ENCODE measurements around the gene MAST2. TPM values are rescaled to one million over a fixed set of nuclear protein-coding genes. Genes with fewer than 3 reads are reported as not detected.

Gene MAST2
- total RNA-seq, 1 donor from 2014 or later = 34.2 TPM

DNA sequence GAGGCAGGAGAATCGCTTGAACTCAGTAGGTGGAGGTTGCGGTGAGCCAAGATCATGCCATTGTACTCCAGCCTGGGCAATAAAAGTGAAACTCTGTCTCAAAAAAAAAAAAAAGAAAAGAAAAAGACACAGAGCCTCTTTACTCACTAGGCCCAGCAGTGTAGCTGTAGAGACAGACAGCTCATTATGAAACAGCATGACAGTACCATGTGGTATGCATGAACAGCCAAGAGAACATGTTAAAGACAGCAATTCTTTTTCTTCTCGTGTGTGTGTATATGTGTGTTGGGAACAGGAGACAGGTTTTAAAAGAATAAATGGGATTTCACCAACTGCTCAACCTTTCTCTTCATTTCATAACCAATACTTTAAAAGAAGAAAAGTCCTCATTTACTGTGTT lies 210.2 kb downstream of the MAST2 start:
- DNase-seq (ENCODE audit: extremely low read depth, low read depth, low spot score) = no peak

DNA sequence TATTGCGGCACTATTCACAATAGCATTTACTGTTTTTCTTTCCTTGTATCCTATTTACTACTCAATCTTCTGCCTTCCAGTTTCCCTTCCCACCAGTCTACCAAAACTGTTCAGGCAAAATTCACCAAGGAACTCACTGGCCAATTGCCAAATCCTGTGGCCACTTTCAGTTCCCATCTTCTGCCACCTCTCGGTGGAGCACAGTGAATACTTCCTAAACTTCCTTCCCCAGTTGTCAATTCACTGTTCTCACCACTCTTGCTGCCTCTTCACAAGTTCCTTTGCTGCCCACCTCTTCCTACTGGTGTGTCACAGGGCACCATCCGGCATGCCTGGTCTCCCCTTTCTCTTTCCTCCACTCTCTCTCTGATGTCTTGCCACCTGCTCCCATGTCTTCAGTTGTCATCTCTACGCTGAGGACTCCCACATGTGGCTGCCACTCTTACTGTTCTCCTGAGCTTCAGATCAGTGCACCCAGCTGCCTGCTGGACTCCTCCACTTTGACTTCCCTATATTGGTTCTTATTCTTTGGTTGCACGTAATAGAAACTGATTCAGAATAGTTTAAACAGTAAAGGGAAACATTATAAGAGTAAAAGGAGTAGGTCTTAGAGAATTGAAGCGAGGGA lies 214.6 kb downstream of the MAST2 start:
- DNase-seq (ENCODE audit: extremely low read depth, low read depth, low spot score) = no peak

DNA sequence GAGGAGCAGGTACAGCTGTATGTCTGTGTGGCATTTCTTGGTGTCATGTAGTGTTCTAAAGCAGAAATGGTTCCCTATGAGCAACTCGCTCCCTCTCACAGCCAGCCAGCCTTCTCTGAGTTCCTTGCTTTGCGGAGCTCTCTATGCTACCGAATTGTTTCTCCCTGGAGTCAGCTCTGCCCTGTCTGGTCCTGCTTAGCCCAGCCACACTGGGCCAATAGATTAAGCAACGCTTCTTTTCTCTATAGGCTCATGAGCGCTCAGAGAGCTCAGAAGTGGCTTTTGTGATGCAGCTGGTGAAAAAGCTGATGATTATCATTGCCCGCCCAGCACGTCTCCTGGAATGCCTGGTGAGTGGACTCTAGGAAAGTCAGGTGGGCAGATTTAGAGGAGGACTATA lies 215.9 kb downstream of the MAST2 start:
- no peak for DNase-seq (ENCODE audit: extremely low read depth, low read depth, low spot score)

- no peak for DNase-seq (ENCODE audit: extremely low read depth, low read depth, low spot score)
These were observed 216.6 kb downstream of the MAST2 start for GRCh38 chr1:46020010-46020409.

DNA sequence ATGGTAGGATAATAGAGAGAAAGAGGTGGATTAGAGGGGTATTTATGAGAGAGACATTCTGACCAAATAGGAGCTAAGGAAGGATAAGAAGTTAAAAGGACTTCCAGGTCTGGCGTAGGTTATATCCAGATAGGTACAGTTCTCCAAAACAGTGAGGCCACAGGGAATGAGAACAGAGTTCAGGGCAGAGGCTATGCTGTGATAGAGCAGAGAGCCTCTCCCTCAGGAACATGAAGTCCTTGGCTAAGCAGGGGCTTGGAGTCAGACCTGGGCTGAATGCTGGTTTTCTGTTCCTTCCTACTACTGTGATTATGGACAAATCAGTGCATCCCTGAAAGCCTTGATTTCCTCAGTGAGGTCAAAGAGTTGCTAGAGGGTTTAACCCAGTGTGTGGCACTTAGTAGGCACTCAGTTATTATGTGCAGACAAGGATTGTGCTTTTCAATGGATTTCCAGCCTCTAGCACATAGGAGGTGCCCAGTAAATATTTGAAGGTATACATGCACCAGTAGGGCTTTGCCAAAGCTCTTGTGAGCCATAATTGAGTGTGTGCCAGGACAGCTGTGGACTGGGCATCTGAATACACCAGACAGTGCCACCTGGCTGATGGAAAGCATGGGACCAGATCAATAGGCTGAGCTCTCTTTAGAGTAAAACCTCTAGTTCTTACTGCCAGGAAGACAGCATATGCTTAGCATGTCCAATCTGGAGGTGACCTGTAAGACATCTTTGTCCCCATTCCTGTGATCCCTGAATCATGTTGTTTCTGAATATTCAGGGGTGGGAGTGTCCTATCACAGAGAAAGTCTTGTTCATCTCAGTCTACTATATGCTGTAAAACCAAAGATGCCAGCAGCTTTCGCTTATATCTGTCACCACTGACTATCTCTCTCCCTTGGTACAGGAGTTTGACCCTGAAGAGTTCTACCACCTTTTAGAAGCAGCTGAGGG lies 217.9 kb downstream of the MAST2 start:
- no peak for DNase-seq (ENCODE audit: extremely low read depth, low read depth, low spot score)

DNA sequence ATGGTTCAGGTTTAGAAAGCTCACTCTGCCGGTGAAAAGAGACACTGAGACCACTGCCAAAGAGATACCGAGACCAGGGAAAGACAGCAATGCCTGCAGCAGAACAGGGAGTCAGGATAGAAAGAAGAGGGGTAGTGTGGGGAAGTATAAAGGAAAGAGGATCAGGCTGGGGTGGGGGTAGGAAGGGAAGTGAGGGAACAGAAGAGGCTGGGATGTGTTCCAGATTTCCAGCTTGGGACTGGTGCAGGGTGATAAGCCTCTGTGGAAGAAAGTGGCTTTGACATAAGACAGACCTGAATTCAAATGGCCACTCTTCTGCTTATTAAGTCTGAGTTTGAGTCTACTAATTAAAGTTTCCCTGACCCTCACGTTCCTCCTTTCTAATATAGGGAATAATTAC lies 223.1 kb downstream of the MAST2 start:
- DNase-seq (ENCODE audit: extremely low read depth, low read depth, low spot score) = no peak

- DNase-seq (ENCODE audit: extremely low read depth, low read depth, low spot score) = no peak
These were observed 224.6 kb downstream of the MAST2 start for GRCh38 chr1:46027788-46028573.

GRCh38 chr1:46030074-46030870 lies 226.9 kb downstream of the MAST2 start:
- no peak for DNase-seq (ENCODE audit: extremely low read depth, low read depth, low spot score)

- no peak for DNase-seq (ENCODE audit: extremely low read depth, low read depth, low spot score)
These were observed 227.7 kb downstream of the MAST2 start for GRCh38 chr1:46030876-46031660.

DNA sequence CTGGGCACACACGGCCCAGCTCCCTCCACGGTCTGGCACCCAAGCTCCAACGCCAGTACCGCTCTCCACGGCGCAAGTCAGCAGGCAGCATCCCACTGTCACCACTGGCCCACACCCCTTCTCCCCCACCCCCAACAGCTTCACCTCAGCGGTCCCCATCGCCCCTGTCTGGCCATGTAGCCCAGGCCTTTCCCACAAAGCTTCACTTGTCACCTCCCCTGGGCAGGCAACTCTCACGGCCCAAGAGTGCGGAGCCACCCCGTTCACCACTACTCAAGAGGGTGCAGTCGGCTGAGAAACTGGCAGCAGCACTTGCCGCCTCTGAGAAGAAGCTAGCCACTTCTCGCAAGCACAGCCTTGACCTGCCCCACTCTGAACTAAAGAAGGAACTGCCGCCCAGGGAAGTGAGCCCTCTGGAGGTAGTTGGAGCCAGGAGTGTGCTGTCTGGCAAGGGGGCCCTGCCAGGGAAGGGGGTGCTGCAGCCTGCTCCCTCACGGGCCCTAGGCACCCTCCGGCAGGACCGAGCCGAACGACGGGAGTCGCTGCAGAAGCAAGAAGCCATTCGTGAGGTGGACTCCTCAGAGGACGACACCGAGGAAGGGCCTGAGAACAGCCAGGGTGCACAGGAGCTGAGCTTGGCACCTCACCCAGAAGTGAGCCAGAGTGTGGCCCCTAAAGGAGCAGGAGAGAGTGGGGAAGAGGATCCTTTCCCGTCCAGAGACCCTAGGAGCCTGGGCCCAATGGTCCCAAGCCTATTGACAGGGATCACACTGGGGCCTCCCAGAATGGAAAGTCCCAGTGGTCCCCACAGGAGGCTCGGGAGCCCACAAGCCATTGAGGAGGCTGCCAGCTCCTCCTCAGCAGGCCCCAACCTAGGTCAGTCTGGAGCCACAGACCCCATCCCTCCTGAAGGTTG lies 231.4 kb downstream of the MAST2 start:
- DNase-seq (ENCODE audit: extremely low read depth, low read depth, low spot score) = no peak

DNA sequence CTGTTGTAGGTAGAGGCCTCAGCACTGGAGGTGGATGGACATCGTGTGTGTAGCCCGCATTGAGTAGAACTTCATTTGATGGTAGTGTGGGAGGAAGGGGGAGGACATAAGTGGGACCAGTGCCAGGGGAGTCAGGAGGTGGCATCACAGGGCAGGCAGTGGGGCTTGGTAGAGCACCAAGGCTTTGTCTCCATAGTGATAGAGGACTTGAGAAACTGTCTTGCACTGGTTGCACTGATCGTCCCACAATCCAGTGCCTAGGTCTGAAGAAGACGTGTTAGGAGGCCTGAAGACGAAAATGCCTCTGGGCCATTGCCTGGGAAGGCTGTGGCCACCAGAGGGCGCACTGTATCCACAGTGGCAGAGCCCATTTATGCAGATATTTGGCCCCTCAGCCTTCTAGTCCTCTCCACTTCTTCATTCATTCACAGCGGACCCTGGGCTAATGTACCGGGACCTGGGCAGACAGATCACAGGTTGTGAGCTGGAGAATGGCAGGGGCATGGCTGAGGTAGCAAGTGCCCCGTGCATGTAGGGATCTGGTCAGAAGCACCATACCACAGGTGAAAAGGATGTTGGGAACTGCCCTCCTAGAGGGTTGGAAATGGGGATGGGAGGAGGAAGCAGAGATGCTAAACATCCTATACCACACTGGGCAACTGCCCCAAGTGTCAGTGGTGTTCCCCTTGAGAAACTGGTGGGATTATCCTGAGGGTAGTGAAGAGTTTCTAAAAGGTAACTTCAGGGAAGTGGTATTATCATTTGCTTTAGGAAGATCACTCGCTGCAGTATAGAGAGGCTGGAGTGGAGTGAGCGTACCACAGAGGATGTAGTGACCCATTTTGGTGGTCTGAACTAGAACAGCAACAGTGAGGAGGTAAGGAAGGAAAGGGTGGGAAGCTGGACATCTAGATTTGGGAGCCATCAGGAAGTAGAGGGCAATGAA lies 233.8 kb downstream of the MAST2 start:
- peak; percentile 55 for DNase-seq (ENCODE audit: extremely low read depth, low read depth, low spot score)

GRCh38 chr1:46039571-46040052 lies 236.2 kb downstream of the MAST2 start:
- DNase-seq (ENCODE audit: extremely low read depth, low read depth, low spot score) = peak; percentile 65

DNA sequence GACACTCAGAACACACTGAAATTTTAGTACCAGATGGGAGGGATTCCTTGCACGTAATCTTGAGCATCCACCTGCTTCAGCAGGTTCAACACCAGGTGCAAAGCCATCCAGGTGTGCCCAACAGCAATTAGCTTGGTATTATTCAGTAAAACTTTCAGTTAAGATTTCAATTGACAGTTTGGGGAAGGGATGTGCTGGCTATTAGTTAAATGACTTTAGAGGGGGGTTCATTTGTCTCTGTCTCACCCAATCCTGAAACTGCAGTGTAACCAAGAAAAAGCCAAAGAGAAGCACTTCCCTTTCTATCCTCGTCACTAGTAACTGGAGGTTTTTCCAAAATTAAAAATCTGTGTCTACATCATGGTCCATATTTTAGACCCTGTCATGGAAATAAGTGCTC lies 238.1 kb downstream of the MAST2 start:
- DNase-seq (ENCODE audit: extremely low read depth, low read depth, low spot score) = no peak

DNA sequence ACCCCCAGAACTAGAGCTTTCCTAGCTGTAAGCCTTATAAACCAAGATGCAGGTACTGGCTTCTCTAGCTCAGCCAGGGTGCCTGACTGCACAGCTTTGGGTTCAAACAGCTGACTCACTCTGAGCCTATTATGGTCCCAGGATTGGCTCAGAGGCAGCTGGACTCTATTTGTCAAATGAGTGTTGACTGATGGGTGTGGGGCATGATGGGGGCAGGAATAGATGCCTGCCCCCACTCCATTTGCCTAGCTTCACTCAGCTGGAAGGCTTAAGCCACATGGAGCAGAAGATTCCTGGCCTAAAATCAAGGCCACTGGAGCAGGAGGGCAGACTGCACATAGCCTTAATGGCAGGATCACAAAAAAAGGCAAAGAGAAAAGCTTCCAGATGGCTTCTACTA lies 238.6 kb downstream of the MAST2 start:
- DNase-seq (ENCODE audit: extremely low read depth, low read depth, low spot score) = no peak

DNA sequence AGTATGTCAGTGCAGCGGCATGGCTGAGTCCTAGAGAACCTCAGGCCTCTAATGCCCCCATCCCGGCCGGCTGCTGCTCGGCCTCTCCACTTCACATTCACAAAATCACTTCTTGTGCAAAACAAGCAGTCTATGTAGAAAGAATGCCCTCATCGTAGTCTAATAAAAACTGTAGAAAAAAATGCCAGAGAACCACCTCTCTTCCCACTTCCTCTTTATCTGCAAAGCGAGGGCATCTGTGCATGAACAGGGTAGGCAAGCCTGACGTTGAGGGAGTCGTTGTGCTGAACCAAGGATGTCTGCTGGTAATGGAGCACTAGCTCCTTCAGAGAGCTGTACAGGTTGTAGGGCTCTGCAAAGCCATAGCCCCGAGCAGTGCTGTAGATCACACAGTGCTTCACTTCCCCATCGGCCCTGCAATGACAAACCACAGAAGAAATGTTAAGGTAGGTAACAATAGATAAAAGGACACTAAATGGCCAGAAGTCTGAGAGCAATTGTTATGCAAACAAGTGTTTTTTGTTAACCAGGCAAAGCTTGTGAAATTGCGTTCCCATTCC lies 240.1 kb downstream of the MAST2 start:
- no peak for DNase-seq (ENCODE audit: extremely low read depth, low read depth, low spot score)

GRCh38 chr1:46044116-46044515 lies 240.7 kb downstream of the MAST2 start:
- DNase-seq (ENCODE audit: extremely low read depth, low read depth, low spot score) = no peak

DNA sequence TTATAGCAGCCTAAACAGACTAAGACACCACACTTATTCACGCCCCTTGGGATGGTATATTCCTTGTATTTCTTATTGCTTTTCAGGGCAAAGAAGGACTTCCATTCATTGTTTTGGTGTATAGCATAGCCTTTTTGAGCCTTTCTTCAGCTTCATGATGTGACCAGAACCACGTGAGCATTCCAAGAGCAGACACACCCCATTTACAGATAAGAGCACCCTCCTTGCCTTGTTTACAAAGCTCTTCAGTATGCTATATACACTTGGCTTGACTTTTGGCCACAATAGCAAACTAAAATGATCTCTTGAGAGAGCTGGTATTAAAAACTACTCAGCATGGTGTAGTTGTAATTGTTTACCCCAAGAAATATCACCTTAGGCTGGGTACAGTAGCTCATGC lies 250.3 kb downstream of the MAST2 start:
- no peak for DNase-seq (ENCODE audit: extremely low read depth, low read depth, low spot score)
